DND-41 (cell line): ENCODE results near the gene CABP1.

Experiments
- EZH2 ChIP-seq: IDR thresholded peaks from 3 replicates; pipeline ENCODE4 v1.6.1; 2012; ENCODE audit warnings: borderline replicate concordance, low read depth, mild to moderate bottlenecking, moderate library complexity, low read length, inconsistent platforms; ENCODE audit not compliant: severe bottlenecking
- TF ChIP-seq, protein P1 (sequence below): IDR thresholded peaks from 2 replicates; pipeline ENCODE4 v1.5.1; 2012; ENCODE audit warnings: borderline replicate concordance, low read length, moderate library complexity, mild to moderate bottlenecking; ENCODE audit not compliant: poor library complexity, severe bottlenecking; ENCODE audit errors: extremely low read depth

- TF ChIP-seq, protein P1, sequence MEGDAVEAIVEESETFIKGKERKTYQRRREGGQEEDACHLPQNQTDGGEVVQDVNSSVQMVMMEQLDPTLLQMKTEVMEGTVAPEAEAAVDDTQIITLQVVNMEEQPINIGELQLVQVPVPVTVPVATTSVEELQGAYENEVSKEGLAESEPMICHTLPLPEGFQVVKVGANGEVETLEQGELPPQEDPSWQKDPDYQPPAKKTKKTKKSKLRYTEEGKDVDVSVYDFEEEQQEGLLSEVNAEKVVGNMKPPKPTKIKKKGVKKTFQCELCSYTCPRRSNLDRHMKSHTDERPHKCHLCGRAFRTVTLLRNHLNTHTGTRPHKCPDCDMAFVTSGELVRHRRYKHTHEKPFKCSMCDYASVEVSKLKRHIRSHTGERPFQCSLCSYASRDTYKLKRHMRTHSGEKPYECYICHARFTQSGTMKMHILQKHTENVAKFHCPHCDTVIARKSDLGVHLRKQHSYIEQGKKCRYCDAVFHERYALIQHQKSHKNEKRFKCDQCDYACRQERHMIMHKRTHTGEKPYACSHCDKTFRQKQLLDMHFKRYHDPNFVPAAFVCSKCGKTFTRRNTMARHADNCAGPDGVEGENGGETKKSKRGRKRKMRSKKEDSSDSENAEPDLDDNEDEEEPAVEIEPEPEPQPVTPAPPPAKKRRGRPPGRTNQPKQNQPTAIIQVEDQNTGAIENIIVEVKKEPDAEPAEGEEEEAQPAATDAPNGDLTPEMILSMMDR = no peak
- TF ChIP-seq EZH2 = no peak
Observed at GRCh38 chr12:120618954-120619615, 21.3 kb upstream of the CABP1 start.
